ENCODE results near the gene SLC43A1.

The SLC43A1 gene

GRCh38 chr11:57482782-57483561 is 32.5 kb downstream of the SLC43A1 start:
- peak overlapping the region; percentile 11; the same call in 1 of the 2 replicates for H3K4me3 ChIP-seq (ENCODE audit: low read length)
- no peak for TF ChIP-seq ZNF274 (IDR thresholded peaks at IDR 0.05; ENCODE audit: low read depth, low read length)

GRCh38 chr11:57481915-57482781 is 33.4 kb downstream of the SLC43A1 start:
- no peak for TF ChIP-seq ZNF274 (IDR thresholded peaks at IDR 0.05; ENCODE audit: low read depth, low read length)
- no peak overlapping the region for H3K4me3 ChIP-seq (ENCODE audit: low read length)

GRCh38 chr11:57481315-57481714 is 34.2 kb downstream of the SLC43A1 start:
- no peak overlapping the region for H3K4me3 ChIP-seq (ENCODE audit: low read length)
- no peak for TF ChIP-seq ZNF274 (IDR thresholded peaks at IDR 0.05; ENCODE audit: low read depth, low read length)

- no peak overlapping the region for H3K4me3 ChIP-seq (ENCODE audit: low read length)
- no peak for TF ChIP-seq ZNF274 (IDR thresholded peaks at IDR 0.05; ENCODE audit: low read depth, low read length)
These were observed 34.9 kb downstream of the SLC43A1 start for GRCh38 chr11:57480409-57481137.

DNA sequence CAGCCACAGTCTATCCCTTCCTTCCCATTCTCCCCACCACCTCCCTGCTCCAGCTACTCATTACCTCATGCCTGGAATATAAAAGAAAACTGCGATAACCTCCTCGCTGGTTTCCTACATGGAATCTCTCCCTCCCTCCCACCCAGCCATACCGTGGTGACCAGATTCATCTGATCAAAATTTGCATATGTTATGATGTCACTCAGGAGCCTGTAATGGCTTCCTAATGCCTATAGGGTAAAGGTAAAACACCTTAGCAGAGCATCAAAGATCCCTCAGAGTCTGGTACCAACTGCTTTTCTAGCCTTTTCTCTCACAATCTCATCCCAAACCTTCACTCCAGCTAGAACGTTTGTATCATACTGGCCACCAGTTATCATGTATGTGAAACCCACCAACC is 35.6 kb downstream of the SLC43A1 start:
- TF ChIP-seq ZNF274 (IDR thresholded peaks at IDR 0.05; ENCODE audit: low read depth, low read length): no peak
- no peak overlapping the region for H3K4me3 ChIP-seq (ENCODE audit: low read length)

DNA sequence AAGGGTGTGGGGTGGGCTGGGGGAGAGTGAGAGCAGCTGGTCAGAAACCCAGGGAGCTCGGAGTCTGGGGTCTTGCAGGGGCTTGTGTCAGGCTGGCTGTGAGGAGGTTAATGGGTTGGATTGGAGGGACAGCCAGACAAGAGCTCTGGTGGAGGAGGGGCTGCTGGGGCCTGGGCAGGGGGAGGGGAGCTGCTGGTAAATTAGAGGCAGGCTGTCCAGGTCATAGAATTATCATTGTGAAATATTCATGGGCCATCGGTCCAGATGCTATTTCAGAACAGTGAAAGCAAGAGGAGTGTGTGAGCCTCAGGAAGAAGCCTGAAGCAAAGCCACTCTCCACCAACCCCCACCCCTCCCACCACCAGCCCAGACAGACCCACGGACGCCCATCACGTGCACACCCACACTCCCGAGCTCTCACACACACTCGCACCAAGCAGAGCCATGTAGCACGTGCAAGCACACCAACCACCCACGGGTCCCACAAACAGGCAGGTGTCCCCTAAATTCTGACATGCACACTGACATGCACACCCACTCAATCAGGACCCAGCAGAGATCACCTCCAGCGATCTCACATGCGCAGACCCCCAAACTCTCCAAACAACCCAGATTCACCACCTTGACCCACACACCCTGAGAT is 36.4 kb downstream of the SLC43A1 start:
- no peak for TF ChIP-seq ZNF274 (IDR thresholded peaks at IDR 0.05; ENCODE audit: low read depth, low read length)
- H3K4me3 ChIP-seq (ENCODE audit: low read length): no peak overlapping the region

DNA sequence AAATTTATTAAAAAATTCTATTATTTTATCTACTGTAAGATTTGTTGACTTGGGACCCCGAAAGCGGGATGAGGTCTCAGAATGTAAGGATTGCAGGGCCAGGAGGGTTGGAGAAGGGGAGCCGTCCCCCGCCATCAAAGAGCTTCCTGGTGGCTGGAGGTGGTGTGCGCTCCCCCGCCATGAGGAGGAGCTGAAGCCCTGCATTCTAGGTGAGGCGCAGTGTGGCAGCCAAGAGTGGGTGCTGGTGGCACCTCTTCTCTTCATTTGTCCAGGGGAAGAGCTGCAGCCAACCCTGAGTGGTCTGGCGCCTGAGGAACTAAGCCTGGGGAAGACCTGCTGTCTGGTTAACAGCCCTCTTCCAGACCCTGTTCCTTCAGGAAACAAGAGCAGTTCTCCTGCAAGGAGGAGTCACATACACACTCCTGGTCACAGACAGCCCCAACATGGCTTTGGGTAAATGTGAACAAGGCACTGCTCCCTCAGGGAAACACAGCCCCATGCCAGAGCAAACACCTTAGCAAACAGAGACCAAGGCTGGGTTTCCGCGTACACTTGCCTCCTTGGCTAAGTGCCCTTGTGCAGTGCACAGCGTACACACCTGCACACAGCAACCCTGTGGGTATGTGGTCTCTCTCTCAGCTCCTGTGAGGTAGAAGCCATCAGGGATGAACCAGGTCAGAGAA is 37.9 kb downstream of the SLC43A1 start:
- H3K4me3 ChIP-seq (ENCODE audit: low read length): no peak overlapping the region
- no peak for TF ChIP-seq ZNF274 (IDR thresholded peaks at IDR 0.05; ENCODE audit: low read depth, low read length)

DNA sequence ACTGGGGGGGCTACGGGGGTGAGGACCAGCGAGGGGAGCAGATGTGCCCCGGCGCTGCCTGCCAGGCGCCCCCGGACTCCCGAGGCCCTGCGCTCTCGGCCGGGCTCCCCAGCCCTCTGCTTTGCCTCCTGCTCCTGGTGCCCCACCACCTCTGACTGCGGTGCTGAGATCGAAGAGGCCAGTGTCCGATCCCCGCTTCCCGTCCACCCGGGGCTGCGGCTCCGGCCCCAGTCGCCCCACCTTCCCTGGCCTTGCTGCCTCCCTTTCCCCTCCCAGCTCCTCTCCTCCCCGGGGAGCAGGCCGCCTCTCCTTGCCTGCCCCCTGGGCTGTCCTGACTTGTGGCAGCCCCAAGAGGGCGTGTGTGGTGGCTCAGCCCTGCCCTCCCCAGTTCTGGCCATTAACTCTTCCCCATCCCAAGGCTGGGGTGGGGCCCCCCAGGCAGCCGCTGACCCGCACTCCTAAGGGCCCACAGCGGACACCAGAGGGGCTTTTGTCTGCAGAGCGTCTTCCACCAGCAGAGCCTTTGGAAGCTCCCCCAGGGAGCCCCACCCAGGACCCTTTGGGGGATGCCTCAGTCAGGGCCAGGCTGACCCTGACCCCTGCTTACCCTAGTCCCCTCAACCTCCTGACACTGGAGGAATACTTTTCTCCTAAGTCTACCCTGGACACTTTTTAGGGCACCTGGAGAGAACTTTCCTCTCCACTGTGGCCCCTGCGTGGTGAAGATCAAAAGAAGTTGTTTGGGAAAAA is 38.6 kb downstream of the SLC43A1 start:
- peak overlapping the region; percentile 12; the same call in 1 of the 2 replicates for H3K4me3 ChIP-seq (ENCODE audit: low read length)
- no peak for TF ChIP-seq ZNF274 (IDR thresholded peaks at IDR 0.05; ENCODE audit: low read depth, low read length)

- H3K4me3 ChIP-seq (ENCODE audit: low read length): peak overlapping the region; percentile 12; the same call in 1 of the 2 replicates
- no peak for TF ChIP-seq ZNF274 (IDR thresholded peaks at IDR 0.05; ENCODE audit: low read depth, low read length)
These were observed 39.3 kb downstream of the SLC43A1 start for GRCh38 chr11:57476047-57476756.

GRCh38 chr11:57475671-57476046 is 39.8 kb downstream of the SLC43A1 start:
- TF ChIP-seq ZNF274 (IDR thresholded peaks at IDR 0.05; ENCODE audit: low read depth, low read length): no peak
- H3K4me3 ChIP-seq (ENCODE audit: low read length): no peak overlapping the region

DNA sequence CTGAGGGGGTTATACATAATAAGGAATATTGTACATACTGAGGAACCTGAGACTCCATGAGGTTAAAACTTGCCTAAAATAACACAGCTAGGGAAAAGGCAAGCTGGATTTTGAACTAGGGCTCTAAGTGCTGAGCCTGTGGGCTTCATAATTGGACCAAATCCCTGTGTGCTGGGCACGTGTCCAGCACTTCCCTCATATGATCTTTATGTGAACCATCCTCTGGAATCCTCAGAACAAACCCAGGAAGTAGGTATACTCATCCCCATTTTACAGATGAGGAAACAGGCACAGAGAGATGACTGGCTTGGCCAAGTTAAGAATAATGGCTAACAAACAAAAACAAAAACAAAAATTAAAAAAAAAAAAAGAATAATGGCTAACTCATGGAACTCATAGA is 40.3 kb downstream of the SLC43A1 start:
- H3K4me3 ChIP-seq (ENCODE audit: low read length): no peak overlapping the region
- TF ChIP-seq ZNF274 (IDR thresholded peaks at IDR 0.05; ENCODE audit: low read depth, low read length): no peak

DNA sequence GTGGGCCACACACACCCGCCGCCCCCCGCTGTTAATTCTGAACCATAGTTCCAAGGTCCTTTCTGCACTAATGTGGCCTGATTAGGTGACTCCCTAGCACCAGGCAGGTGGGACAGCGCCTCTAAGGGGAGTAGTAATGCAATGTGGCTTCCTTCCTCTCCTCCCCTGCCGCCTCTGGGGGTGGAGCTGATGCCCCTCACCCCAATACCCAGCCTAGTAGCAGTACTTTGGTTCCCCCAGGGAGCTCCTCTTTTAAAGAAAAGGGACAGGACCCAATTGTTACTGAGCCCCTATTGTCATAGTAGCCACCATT is 40.7 kb downstream of the SLC43A1 start:
- no peak for TF ChIP-seq ZNF274 (IDR thresholded peaks at IDR 0.05; ENCODE audit: low read depth, low read length)

More for the DNA sequence above, 40.7 kb downstream of the SLC43A1 start:
- H3K4me3 ChIP-seq (ENCODE audit: low read length): no peak overlapping the region
